HEK293 (cell line): ENCODE data around the gene TRMT44.

Experiments used
- CTCF ChIA-PET: fragments of 350-600 bp; formaldehyde crosslinking; extraction: SDS; loops from one replicate; lab custom pipeline; 2021; ENCODE audit warnings: antibody characterized with exemption; lab: Yijun Ruan, JAX
- POLR2A ChIA-PET: fragments of 300-600 bp; formaldehyde crosslinking; extraction: SDS; loops from one replicate; lab custom pipeline; 2020; ENCODE audit warnings: antibody characterized with exemption, inconsistent platforms; lab: Yijun Ruan, JAX
- H3K27ac ChIP-seq: fragments of 200-500 bp; sonication (Bioruptor generic); 2 replicates; pipeline ENCODE4 v1.5.1; 2014; ENCODE audit warnings: low read depth, low read length, control low read depth, inconsistent platforms; ENCODE audit errors: extremely low read depth
- H3K36me3 ChIP-seq, 2 experiments: fragments of 200-500 bp in 1 of 2; sonication (Bioruptor generic) in 1 of 2; 1 replicate in 1 of 2; 2 replicates in 1 of 2; pipeline ENCODE4 v1.5.1; 2014 to 2017; ENCODE audit warnings: inconsistent platforms in 2 of 2, low read length in 2 of 2; ENCODE audit not compliant: control insufficient read depth in 2 of 2, insufficient read depth in 1 of 2
- H3K4me1 ChIP-seq: fragments of 200-500 bp; sonication (Bioruptor generic); 2 replicates; pipeline ENCODE4 v1.5.1; 2014; ENCODE audit warnings: mild to moderate bottlenecking, low read length, inconsistent platforms; ENCODE audit not compliant: control insufficient read depth, insufficient read depth
- H3K4me3 ChIP-seq: 2 replicates; pipeline ENCODE4 v1.5.1; 2011; ENCODE audit warnings: low read depth, mild to moderate bottlenecking, control low read depth, low read length, moderate library complexity
- H3K9me3 ChIP-seq: fragments of 200-500 bp; sonication (Bioruptor generic); 2 replicates; pipeline ENCODE4 v1.5.1; 2014; ENCODE audit warnings: low read depth, low read length, inconsistent platforms; ENCODE audit not compliant: control insufficient read depth, insufficient read depth
- FEZF1 ChIP-seq: fragments of 450-650 bp; formaldehyde crosslinking; IDR thresholded peaks from 2 replicates; pipeline ENCODE4 v1.5.1; 2016; ENCODE audit warnings: missing biosample characterization, missing genetic modification characterization
- KLF16 ChIP-seq: fragments of 450-650 bp; formaldehyde crosslinking; IDR thresholded peaks from 2 replicates; pipeline ENCODE4 v1.5.1; 2017; ENCODE audit warnings: missing biosample characterization, missing genetic modification characterization
- KLF9 ChIP-seq: fragments of 450-650 bp; formaldehyde crosslinking; IDR thresholded peaks from 2 replicates; pipeline ENCODE4 v1.5.1; 2016; ENCODE audit warnings: missing biosample characterization, missing genetic modification characterization, low read depth
- MYNN ChIP-seq: fragments of 450-650 bp; formaldehyde crosslinking; IDR thresholded peaks from 2 replicates; pipeline ENCODE4 v1.5.1; 2016; ENCODE audit warnings: missing biosample characterization, missing genetic modification characterization, borderline replicate concordance
- PRDM1 ChIP-seq: fragments of 450-650 bp; formaldehyde crosslinking; IDR thresholded peaks from 2 replicates; pipeline ENCODE4; 2016; ENCODE audit warnings: missing biosample characterization, missing genetic modification characterization
- REPIN1 ChIP-seq: fragments of 450-650 bp; formaldehyde crosslinking; IDR thresholded peaks from 2 replicates; pipeline ENCODE4 v1.5.1; 2017; ENCODE audit warnings: missing biosample characterization, missing genetic modification characterization, low read depth
- SCRT2 ChIP-seq: fragments of 450-650 bp; formaldehyde crosslinking; IDR thresholded peaks from 2 replicates; pipeline ENCODE4 v1.5.1; 2016; ENCODE audit warnings: missing biosample characterization, missing genetic modification characterization
- SETDB1 ChIP-seq: IDR thresholded peaks from one replicate; pipeline ENCODE4 v1.6.1; 2017; ENCODE audit warnings: mild to moderate bottlenecking, low read length, moderate library complexity, mixed read lengths; ENCODE audit not compliant: insufficient read length
- WT1 ChIP-seq: fragments of 450-650 bp; formaldehyde crosslinking; IDR thresholded peaks from 2 replicates; pipeline ENCODE4 v1.5.1; 2016; ENCODE audit warnings: missing biosample characterization, missing genetic modification characterization
- YY1 ChIP-seq: fragments of 450-650 bp; formaldehyde crosslinking; IDR thresholded peaks from 2 replicates; pipeline ENCODE4 v1.5.1; 2018; ENCODE audit warnings: missing biosample characterization, missing genetic modification characterization
- ZBTB1 ChIP-seq: fragments of 450-650 bp; formaldehyde crosslinking; IDR thresholded peaks from 2 replicates; pipeline ENCODE4 v1.5.1; 2016; ENCODE audit warnings: missing biosample characterization, missing genetic modification characterization
- ZBTB17 ChIP-seq: fragments of 450-650 bp; formaldehyde crosslinking; IDR thresholded peaks from 2 replicates; pipeline ENCODE4 v1.5.1; 2016; ENCODE audit warnings: missing biosample characterization, missing genetic modification characterization
- ZBTB7A ChIP-seq: fragments of 450-650 bp; formaldehyde crosslinking; IDR thresholded peaks from 2 replicates; pipeline ENCODE4 v1.5.1; 2016; ENCODE audit warnings: low read depth, missing biosample characterization, missing genetic modification characterization
- ZFP37 ChIP-seq: fragments of 450-650 bp; formaldehyde crosslinking; IDR thresholded peaks from 2 replicates; pipeline ENCODE4 v1.5.1; 2016; ENCODE audit warnings: missing biosample characterization, missing genetic modification characterization
- ZNF112 ChIP-seq: fragments of 450-650 bp; formaldehyde crosslinking; IDR thresholded peaks from 2 replicates; pipeline ENCODE4 v1.5.0; 2017; ENCODE audit warnings: missing biosample characterization, missing genetic modification characterization
- ZNF132 ChIP-seq: fragments of 450-650 bp; formaldehyde crosslinking; IDR thresholded peaks from 2 replicates; pipeline ENCODE4 v1.5.1; 2017; ENCODE audit warnings: missing biosample characterization, missing genetic modification characterization, borderline replicate concordance
- ZNF202 ChIP-seq: fragments of 450-650 bp; formaldehyde crosslinking; IDR thresholded peaks from 2 replicates; pipeline ENCODE4 v1.5.1; 2016; ENCODE audit warnings: missing biosample characterization, missing genetic modification characterization, borderline replicate concordance
- ZNF248 ChIP-seq: fragments of 450-650 bp; formaldehyde crosslinking; IDR thresholded peaks from 2 replicates; pipeline ENCODE4 v1.5.1; 2017; ENCODE audit warnings: missing biosample characterization, missing genetic modification characterization
- ZNF311 ChIP-seq: fragments of 450-650 bp; formaldehyde crosslinking; IDR thresholded peaks from 2 replicates; pipeline ENCODE4 v1.5.1; 2017; ENCODE audit warnings: missing biosample characterization, missing genetic modification characterization, borderline replicate concordance
- ZNF324 ChIP-seq: fragments of 450-650 bp; formaldehyde crosslinking; IDR thresholded peaks from 2 replicates; pipeline ENCODE4 v1.5.1; 2016; ENCODE audit warnings: missing biosample characterization, missing genetic modification characterization
- ZNF544 ChIP-seq: fragments of 450-650 bp; formaldehyde crosslinking; IDR thresholded peaks from 2 replicates; pipeline ENCODE4 v1.5.0; 2017; ENCODE audit warnings: missing biosample characterization, missing genetic modification characterization
- ZNF561 ChIP-seq: fragments of 450-650 bp; IDR thresholded peaks from 2 replicates; pipeline ENCODE4 v1.5.1; 2018; ENCODE audit warnings: missing biosample characterization, missing genetic modification characterization, borderline replicate concordance
- ZNF571 ChIP-seq: fragments of 450-650 bp; formaldehyde crosslinking; IDR thresholded peaks from 2 replicates; pipeline ENCODE4 v1.5.0; 2017; ENCODE audit warnings: missing biosample characterization, missing genetic modification characterization
- ZNF621 ChIP-seq: fragments of 450-650 bp; formaldehyde crosslinking; IDR thresholded peaks from 2 replicates; pipeline ENCODE4 v1.5.1; 2017; ENCODE audit warnings: missing biosample characterization, missing genetic modification characterization
- ZNF629 ChIP-seq: fragments of 450-650 bp; formaldehyde crosslinking; IDR thresholded peaks from 2 replicates; pipeline ENCODE4 v1.5.1; 2017; ENCODE audit warnings: missing biosample characterization, missing genetic modification characterization
- ZNF654 ChIP-seq: fragments of 450-650 bp; formaldehyde crosslinking; IDR thresholded peaks from 2 replicates; pipeline ENCODE4 v1.5.1; 2016; ENCODE audit warnings: low read depth, missing biosample characterization, missing genetic modification characterization
- ZNF660 ChIP-seq: fragments of 450-650 bp; IDR thresholded peaks from 2 replicates; pipeline ENCODE4 v1.5.1; 2018; ENCODE audit warnings: missing biosample characterization, mild to moderate bottlenecking, missing genetic modification characterization
- ZNF707 ChIP-seq: fragments of 450-650 bp; formaldehyde crosslinking; IDR thresholded peaks from 2 replicates; pipeline ENCODE4 v1.5.1; 2016; ENCODE audit warnings: missing biosample characterization, missing genetic modification characterization
- ZSCAN23 ChIP-seq: fragments of 450-650 bp; formaldehyde crosslinking; IDR thresholded peaks from 2 replicates; pipeline ENCODE4 v1.5.1; 2016; ENCODE audit warnings: missing biosample characterization, missing genetic modification characterization
- ZXDB ChIP-seq: fragments of 450-650 bp; formaldehyde crosslinking; IDR thresholded peaks from 2 replicates; pipeline ENCODE4 v1.5.1; 2016; ENCODE audit warnings: missing biosample characterization, missing genetic modification characterization
- TF ChIP-seq, protein P1 (sequence below): fragments of 450-650 bp; formaldehyde crosslinking; IDR thresholded peaks from 2 replicates; pipeline ENCODE4 v1.5.1; 2016; ENCODE audit warnings: missing biosample characterization, missing genetic modification characterization, borderline replicate concordance

The TRMT44 gene

DNA sequence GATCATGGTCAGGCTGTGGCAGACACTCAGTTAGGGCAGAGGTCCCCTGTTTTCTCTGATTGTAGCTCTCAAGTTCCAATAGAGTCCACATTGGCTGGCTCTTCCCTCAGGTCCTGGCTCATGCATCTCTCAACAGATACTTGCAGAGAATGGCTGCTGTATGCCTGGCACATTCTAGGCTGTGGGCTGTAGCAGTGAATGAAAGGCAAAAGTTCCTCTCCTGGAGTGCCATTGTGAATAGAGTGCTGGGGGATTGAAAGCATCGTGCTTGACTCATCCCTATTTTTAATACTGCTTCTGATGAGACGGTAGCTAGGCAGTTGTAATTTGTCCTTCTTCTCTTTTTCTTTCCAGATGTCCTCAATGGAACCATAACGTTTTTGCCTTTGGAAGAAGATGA is 5.5 kb downstream of the TRMT44 start:
- ChIA-PET POLR2A (no interaction called here), CTCF (interaction anchor here (0.6 to 1.2 kb wide), 3 partner anchors 22 to 148 kb away, joined by 3 read pairs; no protein-coding TSS in a partner anchor)
- Histone ChIP-seq H3K27ac (no peak overlapping the region), H3K4me3 (no peak overlapping the region), H3K9me3 (no peaks in the 10 kb centered on the region), H3K4me1 (0 out of 2 replicates have a peak, but pooled peaks cover 3% of the 10 kb centered on the region), H3K36me3 (peaks cover 8 to 62% of the 10 kb centered on the region in 2 experiments; a peak in 2 of 3 replicates)
- no peak for TF ChIP-seq PRDM1

DNA sequence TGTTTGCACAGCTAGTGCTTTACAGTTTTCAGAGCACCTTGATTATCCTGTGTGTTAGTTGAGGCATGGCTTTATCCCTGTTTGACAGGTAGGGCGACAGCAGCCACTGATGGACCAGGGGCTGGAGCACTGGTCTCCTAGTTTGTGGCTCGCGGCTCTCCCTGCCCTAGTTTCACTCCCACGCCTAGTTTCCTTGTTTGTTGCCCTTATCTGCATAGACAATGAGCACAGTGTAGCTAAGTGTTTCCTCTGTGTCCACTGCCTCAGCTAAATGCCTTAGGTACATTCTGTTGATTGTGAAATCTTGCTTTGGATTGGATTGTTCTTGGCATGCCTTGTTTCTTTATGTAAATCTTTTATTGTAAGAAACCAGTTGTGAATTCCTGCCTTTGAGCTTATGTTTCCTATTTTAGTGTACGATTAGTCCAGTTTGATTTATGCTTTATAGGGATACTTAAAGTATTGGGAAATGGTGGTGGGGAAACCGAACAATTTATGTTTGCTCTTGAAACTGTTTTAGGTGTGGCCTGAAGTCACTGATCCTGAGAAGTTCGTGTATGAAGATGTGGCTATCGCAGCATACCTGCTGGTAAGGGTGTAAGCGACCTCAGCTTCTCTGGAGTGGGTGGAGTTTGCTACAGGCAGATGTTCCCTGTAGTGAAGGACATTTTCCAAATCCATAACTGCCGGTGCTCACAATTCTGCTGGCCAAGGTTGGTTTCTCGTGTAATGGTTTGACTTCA is 11.0 kb downstream of the TRMT44 start:
- Histone ChIP-seq H3K4me1 (no peaks in the 10 kb centered on the region), H3K9me3 (no peaks in the 10 kb centered on the region)
- CTCF ChIA-PET = interaction anchor here (0.6 kb wide), 1 partner anchor 10 kb away, joined by 3 read pairs; no protein-coding TSS in a partner anchor
- no peak for TF ChIP-seq ZBTB17
- TF ChIP-seq KLF9 (tag by site-specific recombination) = no peak
- no peak for TF ChIP-seq YY1 (tag by site-specific recombination)
- no peak for TF ChIP-seq ZNF707 (tag by site-specific recombination)
- TF ChIP-seq KLF16 = no peak
- no peak for TF ChIP-seq ZBTB1 (tag by site-specific recombination)
- no peak for TF ChIP-seq WT1 (tag by site-specific recombination)
- TF ChIP-seq FEZF1 (tag by site-specific recombination) = no peak
- no peak for TF ChIP-seq ZNF544 (tag by site-specific recombination)
- TF ChIP-seq ZSCAN23 (tag by site-specific recombination) = no peak
- no peak for TF ChIP-seq ZBTB7A (tag by site-specific recombination)
- TF ChIP-seq ZNF132 (tag by site-specific recombination) = no peak
- no peak for TF ChIP-seq ZNF660 (tag by site-specific recombination)
- TF ChIP-seq, protein P1, sequence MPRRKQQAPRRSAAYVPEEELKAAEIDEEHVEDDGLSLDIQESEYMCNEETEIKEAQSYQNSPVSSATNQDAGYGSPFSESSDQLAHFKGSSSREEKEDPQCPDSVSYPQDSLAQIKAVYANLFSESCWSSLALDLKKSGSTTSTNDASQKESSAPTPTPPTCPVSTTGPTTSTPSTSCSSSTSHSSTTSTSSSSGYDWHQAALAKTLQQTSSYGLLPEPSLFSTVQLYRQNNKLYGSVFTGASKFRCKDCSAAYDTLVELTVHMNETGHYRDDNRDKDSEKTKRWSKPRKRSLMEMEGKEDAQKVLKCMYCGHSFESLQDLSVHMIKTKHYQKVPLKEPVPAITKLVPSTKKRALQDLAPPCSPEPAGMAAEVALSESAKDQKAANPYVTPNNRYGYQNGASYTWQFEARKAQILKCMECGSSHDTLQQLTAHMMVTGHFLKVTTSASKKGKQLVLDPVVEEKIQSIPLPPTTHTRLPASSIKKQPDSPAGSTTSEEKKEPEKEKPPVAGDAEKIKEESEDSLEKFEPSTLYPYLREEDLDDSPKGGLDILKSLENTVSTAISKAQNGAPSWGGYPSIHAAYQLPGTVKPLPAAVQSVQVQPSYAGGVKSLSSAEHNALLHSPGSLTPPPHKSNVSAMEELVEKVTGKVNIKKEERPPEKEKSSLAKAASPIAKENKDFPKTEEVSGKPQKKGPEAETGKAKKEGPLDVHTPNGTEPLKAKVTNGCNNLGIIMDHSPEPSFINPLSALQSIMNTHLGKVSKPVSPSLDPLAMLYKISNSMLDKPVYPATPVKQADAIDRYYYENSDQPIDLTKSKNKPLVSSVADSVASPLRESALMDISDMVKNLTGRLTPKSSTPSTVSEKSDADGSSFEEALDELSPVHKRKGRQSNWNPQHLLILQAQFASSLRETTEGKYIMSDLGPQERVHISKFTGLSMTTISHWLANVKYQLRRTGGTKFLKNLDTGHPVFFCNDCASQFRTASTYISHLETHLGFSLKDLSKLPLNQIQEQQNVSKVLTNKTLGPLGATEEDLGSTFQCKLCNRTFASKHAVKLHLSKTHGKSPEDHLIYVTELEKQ (tag by site-specific recombination) = no peak
- no peak for TF ChIP-seq ZNF629
- TF ChIP-seq, all 188 proteins: peak for 0
- Histone ChIP-seq H3K27ac (no peak overlapping the region), H3K4me3 (no peak overlapping the region), H3K36me3 (peaks cover 8 to 96% of the 10 kb centered on the region in 2 experiments; a peak in 2 of 3 replicates)
- POLR2A ChIA-PET = no interaction called here

DNA sequence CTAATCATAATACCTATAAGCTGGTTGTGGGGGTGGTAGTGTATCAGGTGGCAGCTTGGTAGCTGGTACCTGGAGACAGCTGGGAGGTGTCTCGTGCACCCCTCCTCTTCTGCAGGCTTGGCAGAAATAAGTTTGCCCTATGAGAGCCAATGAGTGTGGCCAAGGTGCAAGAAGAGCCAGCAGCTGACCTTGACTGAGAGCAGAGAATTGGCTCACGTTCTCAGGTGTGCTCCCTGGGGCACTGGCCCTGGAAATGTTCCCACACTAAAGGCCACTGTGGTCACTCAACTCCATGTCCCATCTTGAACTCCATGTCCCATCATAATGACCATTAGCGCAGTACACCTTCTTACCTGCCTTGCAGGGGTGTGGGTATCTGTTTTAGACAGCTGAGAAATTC is 13.4 kb downstream of the TRMT44 start:
- no peaks in the 10 kb centered on the region for H3K9me3 ChIP-seq
- TF ChIP-seq ZFP37 (tag by site-specific recombination) (no peak), ZNF621 (no peak), ZNF654 (no peak), ZNF248 (no peak), REPIN1 (tag by site-specific recombination) (no peak), ZNF112 (tag by site-specific recombination) (no peak), ZNF324 (tag by site-specific recombination) (no peak), ZNF561 (tag by site-specific recombination) (no peak), ZNF311 (tag by site-specific recombination) (no peak), SETDB1 (no peak), ZXDB (tag by site-specific recombination) (no peak), MYNN (tag by site-specific recombination) (no peak), SCRT2 (tag by site-specific recombination) (no peak), ZNF202 (tag by site-specific recombination) (no peak), ZNF571 (no peak)
- ChIA-PET CTCF (interaction anchor here (0.9 to 1.5 kb wide), 4 partner anchors 11 to 212 kb away, joined by 3 to 4 read pairs (median 3); no protein-coding TSS in a partner anchor), POLR2A (no interaction called here)
- no peak overlapping the region for H3K4me3 ChIP-seq
- H3K4me1 ChIP-seq = no peaks in the 10 kb centered on the region
- no peak overlapping the region for H3K27ac ChIP-seq
- peaks cover 11 to 93% of the 10 kb centered on the region in 2 experiments; a peak in 2 of 3 replicates for H3K36me3 ChIP-seq
